Gastrocnemius medialis (tissue), 4 donors: ENCODE measurements around the gene UHRF1.

Experiments used
- POLR2A ChIP-seq, 2 donors: fragments of 450-650 bp; IDR thresholded peaks; one replicate each; pipeline ENCODE4 v1.6.1; 2017; ENCODE audit warnings: antibody characterized with exemption in 2 of 2, mild to moderate bottlenecking in 2 of 2, moderate library complexity in 2 of 2
- TF ChIP-seq, protein P1 (sequence below), 5 experiments: fragments of 450-650 bp in 3 of 5; fragments of 200-600 bp in 2 of 5; sonication (generic) in 2 of 5; IDR thresholded peaks in 4 of 5; conservative IDR thresholded peaks in 1 of 5; 1 replicate in 4 of 5; 2 replicates in 1 of 5; pipeline ENCODE4 v1.5.1; 2016 to 2019; ENCODE audit warnings: antibody characterized with exemption in 5 of 5, mild to moderate bottlenecking in 3 of 5, moderate library complexity in 3 of 5

DNA sequence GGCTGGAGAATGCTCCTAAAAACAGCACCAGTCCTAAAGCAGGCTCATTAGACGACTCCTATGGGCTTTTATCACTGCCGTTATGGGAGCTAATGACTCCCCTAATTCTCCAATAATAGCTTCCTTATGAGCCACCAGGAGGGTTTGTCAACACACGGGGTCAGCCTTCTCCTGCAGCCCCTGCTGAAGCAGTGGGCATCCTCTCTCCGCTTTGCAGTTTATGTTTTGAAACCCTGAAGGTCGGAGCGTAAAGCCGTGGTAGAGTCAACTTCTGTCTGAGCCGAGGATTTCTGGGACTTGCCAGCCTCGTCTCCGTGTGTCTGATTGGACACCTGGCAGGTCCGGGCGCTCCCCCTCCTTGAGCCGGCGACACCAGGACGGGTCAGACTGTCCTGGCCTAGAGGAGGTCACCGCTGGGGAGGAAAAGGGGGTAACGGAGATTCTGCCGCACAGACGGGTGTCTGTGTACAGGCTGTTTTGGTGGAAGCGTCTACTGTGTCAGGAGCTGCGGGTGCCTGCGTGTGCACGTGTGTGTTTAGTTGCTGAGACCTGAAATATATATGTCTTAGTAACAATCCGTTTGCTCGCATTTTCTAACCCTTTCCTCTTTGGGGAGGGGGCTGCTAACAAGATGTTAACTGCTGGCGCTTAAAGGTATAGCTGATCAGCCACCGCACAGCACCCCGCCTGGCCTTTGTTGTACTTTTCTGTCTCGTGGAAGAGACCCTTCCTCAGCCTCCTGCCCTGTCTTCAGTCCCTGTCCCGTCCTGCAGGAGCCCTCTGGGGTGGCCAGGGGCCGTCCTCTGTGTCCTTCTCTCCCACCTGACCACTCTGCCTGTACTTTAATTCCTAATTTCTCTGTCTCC is 61.5 kb downstream of the UHRF1 start:
- TF ChIP-seq, protein P1, sequence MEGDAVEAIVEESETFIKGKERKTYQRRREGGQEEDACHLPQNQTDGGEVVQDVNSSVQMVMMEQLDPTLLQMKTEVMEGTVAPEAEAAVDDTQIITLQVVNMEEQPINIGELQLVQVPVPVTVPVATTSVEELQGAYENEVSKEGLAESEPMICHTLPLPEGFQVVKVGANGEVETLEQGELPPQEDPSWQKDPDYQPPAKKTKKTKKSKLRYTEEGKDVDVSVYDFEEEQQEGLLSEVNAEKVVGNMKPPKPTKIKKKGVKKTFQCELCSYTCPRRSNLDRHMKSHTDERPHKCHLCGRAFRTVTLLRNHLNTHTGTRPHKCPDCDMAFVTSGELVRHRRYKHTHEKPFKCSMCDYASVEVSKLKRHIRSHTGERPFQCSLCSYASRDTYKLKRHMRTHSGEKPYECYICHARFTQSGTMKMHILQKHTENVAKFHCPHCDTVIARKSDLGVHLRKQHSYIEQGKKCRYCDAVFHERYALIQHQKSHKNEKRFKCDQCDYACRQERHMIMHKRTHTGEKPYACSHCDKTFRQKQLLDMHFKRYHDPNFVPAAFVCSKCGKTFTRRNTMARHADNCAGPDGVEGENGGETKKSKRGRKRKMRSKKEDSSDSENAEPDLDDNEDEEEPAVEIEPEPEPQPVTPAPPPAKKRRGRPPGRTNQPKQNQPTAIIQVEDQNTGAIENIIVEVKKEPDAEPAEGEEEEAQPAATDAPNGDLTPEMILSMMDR (IDR thresholded peaks at IDR 0.05 in 4 of 5, conservative IDR thresholded peaks at IDR 0.05 in 1 of 5), result no peak
- TF ChIP-seq POLR2A (IDR thresholded peaks at IDR 0.05), result peak; percentile 73 to 75
